ENCODE measurements around the gene INHA.

- no peak for TF ChIP-seq TEAD4 (IDR thresholded peaks at IDR 0.05)
- TF ChIP-seq TAF1 (IDR thresholded peaks at IDR 0.05; ENCODE audit: low read depth): no peak
- TF ChIP-seq RAD21 (IDR thresholded peaks at IDR 0.05; ENCODE audit: low read depth): no peak
- TF ChIP-seq CEBPB (IDR thresholded peaks at IDR 0.05): no peak
- TF ChIP-seq MAX (IDR thresholded peaks at IDR 0.05): no peak
- TF ChIP-seq CREB1 (IDR thresholded peaks at IDR 0.05; ENCODE audit: low read depth): no peak
- no peak for TF ChIP-seq REST (IDR thresholded peaks at IDR 0.05; ENCODE audit: low read depth)
Observed at GRCh38 chr2:219561179-219562048, 10.7 kb upstream of the INHA start.

All from Ishikawa (cell line).